ENCODE data around the gene DPEP3. TPM values are rescaled to one million over a fixed set of nuclear protein-coding genes. Genes with fewer than 3 reads are reported as not detected.

Gene DPEP3
- total RNA-seq, 2 experiments from 2014 or later: 0.16 to 0.25 TPM

- TF ChIP-seq, protein P1, sequence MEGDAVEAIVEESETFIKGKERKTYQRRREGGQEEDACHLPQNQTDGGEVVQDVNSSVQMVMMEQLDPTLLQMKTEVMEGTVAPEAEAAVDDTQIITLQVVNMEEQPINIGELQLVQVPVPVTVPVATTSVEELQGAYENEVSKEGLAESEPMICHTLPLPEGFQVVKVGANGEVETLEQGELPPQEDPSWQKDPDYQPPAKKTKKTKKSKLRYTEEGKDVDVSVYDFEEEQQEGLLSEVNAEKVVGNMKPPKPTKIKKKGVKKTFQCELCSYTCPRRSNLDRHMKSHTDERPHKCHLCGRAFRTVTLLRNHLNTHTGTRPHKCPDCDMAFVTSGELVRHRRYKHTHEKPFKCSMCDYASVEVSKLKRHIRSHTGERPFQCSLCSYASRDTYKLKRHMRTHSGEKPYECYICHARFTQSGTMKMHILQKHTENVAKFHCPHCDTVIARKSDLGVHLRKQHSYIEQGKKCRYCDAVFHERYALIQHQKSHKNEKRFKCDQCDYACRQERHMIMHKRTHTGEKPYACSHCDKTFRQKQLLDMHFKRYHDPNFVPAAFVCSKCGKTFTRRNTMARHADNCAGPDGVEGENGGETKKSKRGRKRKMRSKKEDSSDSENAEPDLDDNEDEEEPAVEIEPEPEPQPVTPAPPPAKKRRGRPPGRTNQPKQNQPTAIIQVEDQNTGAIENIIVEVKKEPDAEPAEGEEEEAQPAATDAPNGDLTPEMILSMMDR (IDR thresholded peaks at IDR 0.05): no peak
- ChIA-PET POLR2A (interaction anchor here (1.2 kb wide), 1 partner anchor 10 kb away, joined by 3 read pairs; no protein-coding TSS in a partner anchor), CTCF (interaction anchor here (1.1 to 3.4 kb wide), 6 partner anchors 8 to 98 kb away, joined by 3 to 19 read pairs (median 12); partner anchors contain the start of genes DPEP2NB and NRN1L)
- H3K9me3 Mint-ChIP-seq: no peaks in the 10 kb centered on the region
- no peak overlapping the region for H3K4me3 Mint-ChIP-seq
- H3K36me3 Mint-ChIP-seq (ENCODE audit: low read depth): peaks cover 24% of the 10 kb centered on the region
- no peak overlapping the region for H3K27ac Mint-ChIP-seq
- no peak for ATAC-seq
- intact Hi-C loops (cut with micrococcal nuclease): no loop called here
- peaks cover 30% of the 10 kb centered on the region for H3K4me1 Mint-ChIP-seq (ENCODE audit: low read depth)
- H3K27me3 Mint-ChIP-seq: no peaks in the 10 kb centered on the region
- no peak for DNase-seq
Observed at GRCh38 chr16:67943256-67943618, 37.1 kb downstream of the DPEP3 start.

DNA sequence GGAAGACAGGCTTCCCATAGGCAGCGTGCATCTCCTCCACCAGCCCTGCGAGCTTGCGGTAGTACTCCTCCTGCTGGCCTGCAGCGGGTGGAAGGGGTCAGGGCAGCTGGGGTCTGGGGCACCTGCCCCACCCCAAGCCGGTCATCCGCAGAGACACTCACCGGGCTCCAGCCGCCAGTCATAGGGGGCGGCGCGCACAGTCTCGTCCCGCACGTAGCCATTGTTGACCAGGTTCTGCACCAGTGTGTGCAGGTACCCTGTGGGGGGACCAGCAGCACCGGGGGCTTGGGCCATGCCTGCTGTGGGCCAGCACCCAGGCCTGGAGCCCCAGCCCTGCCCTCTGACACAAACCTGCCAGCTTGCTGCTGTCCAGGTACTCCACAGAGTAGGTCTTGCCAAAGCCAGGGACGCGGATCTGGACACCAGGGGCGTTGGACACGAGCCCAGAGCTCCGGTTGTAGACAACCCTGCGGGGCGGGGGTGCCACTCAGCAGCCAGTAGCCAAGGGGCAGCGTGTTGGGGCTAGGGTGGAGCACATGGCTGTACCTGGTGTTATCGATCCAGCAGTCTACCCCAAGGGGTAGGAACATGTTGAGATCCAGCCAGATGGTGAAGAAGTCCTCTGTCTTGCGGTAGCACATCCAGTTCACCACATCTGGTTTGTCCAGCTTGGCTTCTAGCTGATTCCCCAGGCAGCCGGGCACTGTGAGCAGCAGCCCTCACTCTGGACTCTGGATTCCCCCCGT, 37.6 kb downstream of the DPEP3 start:
- no peak for DNase-seq
- Mint-ChIP-seq H3K4me3 (no peak overlapping the region), H3K4me1 (ENCODE audit: low read depth) (peaks cover 30% of the 10 kb centered on the region), H3K9me3 (no peaks in the 10 kb centered on the region), H3K27me3 (no peaks in the 10 kb centered on the region), H3K36me3 (ENCODE audit: low read depth) (peaks cover 24% of the 10 kb centered on the region), H3K27ac (no peak overlapping the region)
- TF ChIP-seq, protein P1 (IDR thresholded peaks at IDR 0.05): peak; percentile 15
- intact Hi-C loops (cut with micrococcal nuclease): no loop called here
- ChIA-PET CTCF (interaction anchor here (0.6 to 4.4 kb wide), 26 partner anchors 8 to 196 kb away, joined by 3 to 21 read pairs (median 4); partner anchors contain the start of genes DPEP2NB and NRN1L), POLR2A (interaction anchor here (0.7 to 1.8 kb wide), 7 partner anchors 9 to 109 kb away, joined by 3 to 6 read pairs (median 3); partner anchors contain the start of gene CTRL)
- no peak for ATAC-seq

- Mint-ChIP-seq H3K9me3 (no peaks in the 10 kb centered on the region), H3K36me3 (ENCODE audit: low read depth) (peaks cover 28% of the 10 kb centered on the region), H3K27ac (peak overlapping the region; percentile 59), H3K27me3 (no peaks in the 10 kb centered on the region), H3K4me3 (no peak overlapping the region), H3K4me1 (ENCODE audit: low read depth) (peaks cover 33% of the 10 kb centered on the region)
- ChIA-PET CTCF (interaction anchor here (0.6 to 4.4 kb wide), 29 partner anchors 9 to 196 kb away, joined by 3 to 21 read pairs (median 4); partner anchors contain the start of genes DPEP2NB and NRN1L), POLR2A (interaction anchor here (0.7 to 1.8 kb wide), 8 partner anchors 10 to 109 kb away, joined by 3 to 6 read pairs (median 3); partner anchors contain the start of gene CTRL)
- DNase-seq (peak; percentile 59), ATAC-seq (peak; percentile 66)
- intact Hi-C loops (cut with micrococcal nuclease): no loop called here
- TF ChIP-seq, protein P1 (IDR thresholded peaks at IDR 0.05): peak; percentile 61
Observed at GRCh38 chr16:67942200-67942509, 38.1 kb downstream of the DPEP3 start.

DNA sequence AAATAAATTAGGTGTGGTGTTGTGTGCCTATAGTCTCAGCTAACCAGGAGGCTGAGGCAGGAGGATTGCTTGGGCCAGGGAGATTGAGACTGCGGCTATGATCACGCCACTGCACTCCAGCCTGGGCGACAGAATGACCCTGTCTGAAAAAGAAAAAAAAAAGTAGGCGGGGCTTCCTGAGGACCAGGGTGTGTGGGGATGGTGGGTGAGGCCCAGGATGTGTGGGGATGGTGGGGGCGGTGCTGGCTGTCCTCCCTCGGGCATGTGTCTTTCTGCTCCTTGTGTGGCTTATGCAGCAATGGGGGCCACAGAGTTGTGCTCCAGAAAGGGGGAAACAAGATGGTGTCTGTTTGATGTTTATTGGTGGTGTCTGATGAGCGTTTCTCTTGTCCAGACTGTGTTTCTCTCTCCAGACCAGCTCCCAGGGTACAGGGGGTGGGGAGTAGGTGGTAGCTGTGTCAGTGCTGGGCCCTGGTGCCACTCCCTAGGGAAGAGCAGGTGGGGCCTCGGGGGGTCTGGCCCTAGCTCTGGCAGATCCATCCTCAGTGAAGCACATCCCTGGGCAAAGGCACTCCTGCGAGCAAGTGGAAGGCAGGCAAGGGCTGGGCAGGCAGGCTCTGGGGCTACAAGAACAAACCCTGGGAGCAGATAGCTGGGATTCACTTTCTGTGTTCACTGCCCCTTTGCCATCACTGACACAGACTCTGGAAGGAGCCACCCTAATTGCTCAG, 38.7 kb downstream of the DPEP3 start:
- ChIA-PET POLR2A (interaction anchor here (0.7 to 1.8 kb wide), 9 partner anchors 10 to 108 kb away, joined by 3 to 6 read pairs (median 3); partner anchors contain the start of gene CTRL), CTCF (interaction anchor here (0.6 to 4.4 kb wide), 33 partner anchors 9 to 421 kb away, joined by 3 to 21 read pairs (median 4); partner anchors contain the start of gene NRN1L)
- ATAC-seq: no peak
- H3K9me3 Mint-ChIP-seq: no peaks in the 10 kb centered on the region
- TF ChIP-seq, protein P1 (IDR thresholded peaks at IDR 0.05): no peak
- peak overlapping the region; percentile 62 for H3K27ac Mint-ChIP-seq
- no peak for DNase-seq
- intact Hi-C loops (cut with micrococcal nuclease): no loop called here
- H3K4me3 Mint-ChIP-seq: no peak overlapping the region
- H3K4me1 Mint-ChIP-seq (ENCODE audit: low read depth): peaks cover 36% of the 10 kb centered on the region
- no peaks in the 10 kb centered on the region for H3K27me3 Mint-ChIP-seq
- H3K36me3 Mint-ChIP-seq (ENCODE audit: low read depth): peaks cover 33% of the 10 kb centered on the region

Data from activated CD8-positive, alpha-beta T cell treated with anti-CD3 and anti-CD28 coated beads for 36 hours (primary cell).